ENCODE measurements around the gene FAM90A1.
"Not testable (repeated sequence)": the region's sequence is repeated elsewhere in the genome, so short reads cannot be mapped to it uniquely, and the experiment has no call there.

The FAM90A1 gene, protein sequence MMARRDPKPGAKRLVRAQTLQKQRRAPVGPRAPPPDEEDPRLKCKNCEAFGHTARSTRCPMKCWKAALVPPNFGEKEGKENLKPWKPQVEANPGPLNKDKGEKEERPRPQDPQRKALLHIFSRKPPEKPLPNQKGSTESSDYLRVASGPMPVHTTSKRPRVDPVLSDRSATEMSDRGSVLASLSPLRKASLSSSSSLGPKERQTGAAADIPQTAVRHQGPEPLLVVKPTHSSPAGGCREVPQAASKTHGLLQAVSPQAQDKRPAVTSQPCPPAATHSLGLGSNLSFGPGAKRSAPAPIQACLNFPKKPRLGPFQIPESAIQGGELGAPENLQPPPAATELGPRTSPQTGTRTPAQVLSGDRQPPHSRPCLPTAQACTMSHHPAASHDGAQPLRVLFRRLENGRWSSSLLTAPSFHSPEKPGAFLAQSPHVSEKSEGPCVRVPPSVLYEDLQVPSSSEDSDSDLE

DNA sequence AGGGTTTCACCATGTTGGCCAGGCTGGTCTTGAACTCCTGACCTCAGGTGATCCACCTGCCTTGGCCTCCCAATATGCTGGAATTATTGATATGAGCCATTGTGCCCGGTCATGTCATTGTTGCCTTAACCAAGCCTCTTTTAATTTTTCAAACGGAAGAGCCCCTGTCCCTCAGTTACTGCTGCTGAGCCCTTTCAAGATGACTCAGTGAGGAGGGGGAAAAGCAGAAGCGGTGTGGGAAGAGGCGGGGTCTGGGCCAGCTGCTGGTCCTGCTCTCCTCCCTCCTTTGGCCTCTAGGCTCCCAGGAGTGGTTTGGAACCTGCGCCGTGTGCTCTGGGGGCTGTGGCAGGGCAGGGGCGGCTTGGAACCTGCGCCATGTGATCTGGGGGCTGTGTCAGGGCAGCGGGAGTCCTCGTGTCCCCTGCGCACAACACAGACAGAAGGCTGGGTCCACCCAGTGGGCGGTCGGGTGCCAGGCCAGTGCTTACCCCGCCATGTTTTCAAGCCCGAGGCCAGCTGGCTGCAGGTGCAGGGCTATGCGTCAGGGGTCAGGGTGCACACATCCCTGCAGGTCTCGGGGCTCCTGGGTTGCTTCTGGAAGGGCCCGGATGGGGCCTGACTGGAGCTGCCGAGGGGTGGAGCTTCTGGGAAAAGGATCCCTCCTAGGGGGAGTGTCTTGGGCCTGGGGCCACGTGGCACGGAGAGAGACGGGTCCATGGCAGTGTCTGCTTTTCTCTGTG is at the start of gene FAM90A1:
FAM90A1 (minus strand) TSS at position 627 of the 740 bp plus-strand sequence. CDS start 2,786 bp downstream, outside the sequence.
- DNase-seq, result not testable (repeated sequence)

DNA sequence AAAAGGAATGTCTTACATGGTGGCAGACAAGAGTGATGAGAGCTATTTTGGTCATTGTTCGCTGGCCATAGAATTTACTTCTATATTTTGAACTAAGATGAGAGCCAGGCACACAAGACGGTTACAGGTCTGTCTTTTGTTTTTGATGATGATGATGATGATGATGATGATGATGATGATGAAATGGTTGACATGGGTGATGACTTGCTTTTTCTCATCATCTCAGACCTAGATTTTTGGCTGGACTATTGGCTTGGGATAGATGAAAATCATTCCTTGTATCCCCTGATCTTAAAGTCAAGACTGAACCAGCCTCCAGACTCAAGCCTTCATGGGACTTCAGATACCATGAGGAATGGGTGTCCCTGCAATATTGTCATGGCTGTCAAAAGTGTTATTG is 49.0 kb upstream of the FAM90A1 start:
- not testable (repeated sequence) for DNase-seq

DNA sequence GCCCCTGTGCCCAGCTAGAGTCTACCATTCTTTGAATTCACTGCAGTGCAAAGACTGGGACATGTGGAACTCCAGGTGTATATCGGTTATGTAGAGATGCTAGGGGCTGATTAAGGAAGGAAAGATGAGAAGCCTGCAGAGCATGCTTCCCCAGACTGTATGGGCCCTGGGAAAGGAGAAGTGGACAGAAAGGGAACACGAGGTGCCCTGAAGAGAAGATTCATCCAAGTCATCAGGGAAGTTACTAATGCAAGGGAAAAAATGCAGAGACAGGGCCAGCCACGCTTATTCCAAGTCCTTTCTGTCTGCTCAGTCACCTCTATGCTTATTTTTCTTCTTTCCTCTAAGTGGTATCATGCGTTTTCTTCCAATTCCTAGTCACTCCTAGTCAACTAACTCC is 39.3 kb upstream of the FAM90A1 start:
- DNase-seq, result not testable (repeated sequence)

DNA sequence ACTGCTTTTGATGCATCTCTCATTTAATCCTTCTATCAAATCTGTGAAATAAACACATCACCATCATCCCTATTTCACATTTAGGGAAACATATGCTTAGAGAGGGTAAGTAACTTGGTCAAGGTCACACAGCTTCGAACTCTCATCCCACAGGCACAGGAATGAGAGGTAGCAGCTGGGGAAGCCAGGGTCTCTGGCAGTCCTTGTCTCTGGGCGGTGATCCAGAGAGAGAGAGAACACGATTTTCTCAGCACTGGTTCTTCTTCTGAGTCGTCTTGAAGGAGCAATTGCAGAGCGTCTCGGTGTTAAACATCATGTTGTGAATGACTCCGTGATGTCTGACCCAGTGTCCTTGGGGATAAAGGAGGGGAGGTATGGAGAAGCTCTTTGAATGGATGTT is 36.8 kb upstream of the FAM90A1 start:
- DNase-seq, result not testable (repeated sequence)

DNA sequence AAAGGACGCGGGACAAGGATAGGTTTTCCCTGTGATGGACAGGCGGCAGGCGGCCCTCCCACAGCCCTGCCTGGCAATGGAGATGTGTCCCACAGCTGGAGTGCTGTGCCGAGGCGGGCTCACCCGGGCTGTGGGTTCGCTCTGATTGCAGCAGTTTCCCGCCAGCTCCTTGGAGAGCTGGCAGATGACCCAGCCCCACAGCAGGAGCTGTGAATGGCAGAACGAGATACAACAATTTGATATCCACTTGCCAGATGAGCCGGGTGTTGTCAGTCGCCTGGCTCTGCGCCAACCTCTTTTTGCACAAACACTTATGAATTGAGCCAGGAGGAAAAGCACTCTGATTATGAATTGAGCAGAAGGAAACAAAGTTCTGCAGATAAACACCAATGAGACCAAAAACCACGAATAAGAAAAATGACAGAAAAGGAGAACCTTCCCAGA is 33.7 kb upstream of the FAM90A1 start:
- not testable (repeated sequence) for DNase-seq

DNA sequence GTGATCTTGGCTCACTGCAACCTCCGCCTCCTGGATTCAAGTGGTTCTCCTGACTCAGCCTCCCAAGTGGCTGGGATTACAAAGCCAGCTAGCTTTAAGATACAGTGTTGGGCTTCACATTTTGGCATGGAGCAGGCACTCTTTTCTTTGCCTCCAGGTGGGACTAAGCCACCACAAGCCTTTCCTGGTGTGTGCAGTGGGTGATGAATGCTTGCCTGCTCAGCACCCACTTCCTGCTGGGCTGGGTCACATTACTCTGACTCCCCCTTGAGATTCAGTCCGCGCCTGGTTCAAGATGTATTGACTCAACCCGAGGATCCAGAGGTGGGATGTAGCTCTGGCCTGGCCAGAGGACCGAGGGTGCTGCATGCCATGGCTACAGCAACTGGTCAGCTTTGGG is 28.9 kb upstream of the FAM90A1 start:
- not testable (repeated sequence) for DNase-seq

DNA sequence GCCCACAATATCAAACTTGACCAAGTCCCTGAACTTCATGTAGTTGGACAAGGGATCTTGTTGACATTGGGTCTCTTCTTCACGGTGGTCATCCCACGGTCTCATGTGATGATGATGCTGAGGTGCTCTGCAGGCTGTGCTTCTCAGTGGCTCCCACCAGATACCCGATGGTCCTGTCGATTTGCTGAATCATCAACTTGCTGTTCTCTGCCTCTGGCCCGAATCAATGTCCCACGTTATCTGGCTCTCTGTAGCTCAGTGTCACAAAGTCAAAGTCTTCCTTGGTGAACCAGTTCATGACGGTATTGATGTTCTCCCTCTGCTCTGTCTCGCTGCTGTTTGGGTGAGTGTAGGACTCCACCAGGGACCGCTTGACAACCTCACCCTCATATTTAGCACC is 27.3 kb upstream of the FAM90A1 start:
- DNase-seq, result not testable (repeated sequence)

DNA sequence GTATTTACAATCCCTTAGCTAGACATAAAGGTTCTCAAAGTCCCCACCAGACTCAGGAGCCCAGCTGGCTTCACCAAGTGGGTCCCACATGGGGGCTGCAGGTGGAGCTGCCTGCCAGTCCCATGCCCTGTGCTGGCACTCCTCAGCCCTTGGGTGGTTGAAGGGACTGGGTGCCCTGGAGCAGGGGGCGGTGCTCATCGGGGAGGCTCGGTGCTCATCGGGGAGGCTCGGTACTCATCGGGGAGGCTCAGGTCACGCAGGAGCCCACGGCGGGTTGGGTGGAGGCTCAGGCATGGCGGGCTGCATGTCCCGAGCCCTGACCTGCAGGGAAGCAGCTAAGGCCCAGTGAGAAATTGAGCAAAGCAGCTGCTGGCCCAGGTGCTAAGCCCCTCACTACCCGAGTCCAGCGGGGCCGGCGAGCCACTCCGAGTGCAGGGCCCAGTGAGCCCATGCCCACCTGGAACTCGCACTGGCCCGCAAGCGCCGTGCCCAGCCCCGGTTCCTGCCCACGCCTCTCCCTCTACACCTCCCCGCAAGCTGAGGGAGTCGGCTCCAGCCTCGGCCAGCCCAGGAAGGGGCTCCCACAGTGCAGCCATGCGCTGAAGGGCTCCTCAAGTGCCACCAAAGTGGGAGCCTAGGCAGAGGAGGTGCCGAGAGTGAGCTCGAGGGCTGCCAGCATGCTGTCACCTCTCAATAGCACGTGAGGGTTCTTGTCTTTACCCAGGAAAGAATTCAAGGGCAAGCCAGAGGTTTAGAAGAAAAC is 24.8 kb upstream of the FAM90A1 start:
- DNase-seq, result not testable (repeated sequence)

DNA sequence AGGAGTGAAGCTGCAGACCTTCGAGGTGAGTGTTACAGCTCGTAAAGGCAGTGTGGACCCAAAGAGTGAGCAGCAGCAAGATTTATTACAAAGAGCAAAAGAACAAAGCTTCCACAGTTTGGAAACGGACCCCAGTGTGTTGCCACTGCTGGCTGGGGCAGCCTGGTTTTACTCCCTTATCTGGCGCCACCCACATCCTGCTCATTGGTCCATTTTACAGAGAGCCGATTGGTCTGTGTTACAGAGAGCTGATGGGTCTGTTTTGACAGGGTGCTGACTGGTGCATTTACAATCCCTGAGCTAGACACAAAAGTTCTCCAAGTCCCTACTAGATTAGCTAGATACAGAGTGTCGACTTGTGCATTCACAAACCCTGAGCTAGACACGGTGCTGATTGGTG is 24.2 kb upstream of the FAM90A1 start:
- not testable (repeated sequence) for DNase-seq

DNA sequence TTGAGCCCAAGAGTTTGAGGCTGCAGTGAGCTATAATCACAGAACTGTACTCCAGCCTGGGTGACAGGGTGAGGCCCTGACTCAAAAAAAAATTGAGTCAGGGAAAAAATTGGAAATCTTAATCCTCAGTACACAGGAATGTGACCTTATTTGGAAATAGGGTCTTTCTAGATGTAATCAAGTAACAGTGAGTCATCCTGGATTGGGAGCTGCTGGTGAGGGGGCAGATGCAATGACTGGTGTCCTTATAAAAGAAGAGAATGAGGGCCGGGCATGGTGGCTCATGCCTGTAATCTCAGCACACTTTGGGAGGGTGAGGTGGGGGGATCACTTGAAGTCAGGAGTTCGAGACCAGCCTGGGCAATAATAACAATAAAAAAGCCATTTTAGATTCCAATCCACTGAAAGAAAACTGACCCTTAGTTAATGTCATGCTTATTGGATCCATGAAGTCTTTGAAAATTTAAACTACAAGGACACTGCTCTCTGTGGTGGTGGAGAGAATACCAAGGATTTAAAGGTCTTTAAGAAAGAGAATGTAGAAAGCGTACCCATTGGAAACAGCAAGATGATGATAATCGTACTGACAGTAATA is 19.6 kb upstream of the FAM90A1 start:
- DNase-seq, result not testable (repeated sequence)

DNA sequence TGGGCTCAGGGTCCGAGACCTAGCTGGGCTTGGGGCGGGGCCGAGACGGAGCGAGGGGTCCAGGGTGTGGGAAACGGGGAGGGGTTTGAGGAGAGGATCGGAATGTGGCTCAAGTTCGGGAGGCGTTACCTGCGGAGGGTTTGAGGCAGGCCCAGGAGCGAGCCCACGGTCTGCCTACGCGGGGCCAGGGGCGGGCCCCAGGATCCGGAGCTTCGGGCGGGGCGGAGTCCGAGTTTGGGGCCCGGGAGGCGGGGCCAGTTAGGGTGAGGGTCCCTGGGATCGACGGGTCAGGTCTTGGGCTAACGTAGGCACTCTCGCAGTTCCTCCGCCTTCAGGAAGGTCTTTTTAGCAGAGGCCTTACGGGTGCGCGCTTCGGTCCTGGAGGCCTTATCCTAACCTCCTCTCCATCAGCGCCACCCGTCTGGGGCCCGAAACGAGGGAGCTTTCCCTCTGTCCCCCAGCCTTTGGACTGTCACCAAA is 16.3 kb upstream of the FAM90A1 start:
- peak in 1 of 2 experiments; percentile 69 for DNase-seq

DNA sequence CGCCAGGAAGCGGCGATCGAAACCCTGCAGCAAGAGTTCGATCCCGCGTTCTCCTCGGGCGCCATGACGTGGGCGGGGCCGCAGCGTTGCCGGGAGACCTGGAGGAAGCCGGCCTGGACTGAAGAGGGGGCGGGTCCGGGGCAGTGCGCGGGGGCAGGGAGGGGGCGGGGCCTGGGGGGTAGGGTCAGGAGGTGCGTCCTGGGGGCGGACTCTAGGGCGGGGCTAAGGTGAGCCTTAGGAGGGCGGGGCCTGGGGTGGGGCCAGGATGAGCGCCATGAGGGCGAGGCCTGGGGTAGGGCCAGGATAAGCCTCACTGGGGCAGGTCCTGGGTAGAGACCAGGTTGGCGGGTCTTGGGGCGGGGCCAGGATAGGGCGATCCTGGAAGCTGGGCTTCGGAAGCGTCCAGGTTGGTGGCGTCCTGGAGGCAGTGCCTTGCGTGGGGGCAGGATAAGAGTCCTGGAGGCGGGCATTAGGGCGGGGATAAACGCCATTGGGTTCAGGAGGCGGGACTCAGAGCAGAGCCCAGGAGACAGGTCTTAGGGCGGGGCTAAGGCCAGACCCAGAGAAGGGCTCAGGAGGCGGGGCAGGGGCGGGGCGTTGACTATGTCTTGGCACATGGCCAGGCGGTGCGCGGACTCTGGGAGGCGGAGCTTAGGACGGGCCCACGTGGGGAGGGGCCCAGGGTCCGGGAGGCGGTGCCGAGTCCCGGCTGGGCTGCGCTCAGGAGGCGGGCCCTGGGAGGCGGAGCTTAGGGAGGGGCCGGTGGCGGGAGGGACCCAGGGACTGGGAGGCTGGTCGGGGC is 15.7 kb upstream of the FAM90A1 start:
- peak; percentile 91 to 96 for DNase-seq

DNA sequence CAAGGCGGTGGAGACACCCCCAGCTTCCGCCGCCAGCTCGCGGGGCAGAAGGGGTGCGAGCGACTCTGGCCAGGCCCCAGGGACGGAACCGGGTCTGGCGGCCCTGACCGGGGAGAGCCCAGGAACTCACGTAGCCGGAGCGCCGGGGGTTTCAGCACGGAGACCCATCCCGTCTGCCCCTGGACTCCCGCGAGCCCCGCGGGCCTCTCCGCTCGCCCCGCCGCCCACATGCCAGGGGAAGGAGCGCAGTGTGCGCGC is 15.1 kb upstream of the FAM90A1 start:
- DNase-seq, result not testable (repeated sequence)

DNA sequence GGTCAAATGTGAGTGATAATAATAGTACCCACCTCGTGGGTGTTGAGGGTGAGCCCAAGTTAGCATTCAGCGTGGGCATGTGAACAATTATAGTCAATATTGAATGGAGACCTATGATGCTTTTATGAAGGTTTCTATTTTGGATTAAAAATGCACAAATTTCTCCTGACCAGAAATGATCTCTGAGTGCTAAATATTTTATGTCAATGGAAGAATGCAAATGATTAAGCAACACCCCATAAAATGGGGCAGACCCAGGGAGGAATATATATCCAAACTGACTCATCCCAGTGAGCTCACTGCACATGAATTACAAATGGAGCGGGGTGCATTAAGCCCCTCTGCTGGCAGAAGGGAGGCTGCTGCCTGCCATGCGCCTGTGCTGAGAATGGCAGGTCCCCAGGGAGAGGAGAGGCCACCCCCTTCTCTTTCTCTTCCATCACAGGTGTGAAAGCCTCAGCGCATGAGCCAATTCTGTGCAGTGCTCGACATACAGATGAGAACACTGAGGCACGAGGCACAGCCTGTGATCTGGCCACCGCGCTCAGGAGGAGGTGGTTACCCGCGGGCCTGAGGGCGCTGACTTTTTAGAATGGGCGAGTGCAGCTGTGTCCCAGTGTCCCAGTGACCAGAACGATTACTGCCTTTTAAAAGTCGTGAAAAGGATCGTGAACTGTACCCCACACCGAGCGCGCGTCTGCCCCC is 14.7 kb upstream of the FAM90A1 start:
- peak in 1 of 2 experiments; percentile 34 for DNase-seq

DNA sequence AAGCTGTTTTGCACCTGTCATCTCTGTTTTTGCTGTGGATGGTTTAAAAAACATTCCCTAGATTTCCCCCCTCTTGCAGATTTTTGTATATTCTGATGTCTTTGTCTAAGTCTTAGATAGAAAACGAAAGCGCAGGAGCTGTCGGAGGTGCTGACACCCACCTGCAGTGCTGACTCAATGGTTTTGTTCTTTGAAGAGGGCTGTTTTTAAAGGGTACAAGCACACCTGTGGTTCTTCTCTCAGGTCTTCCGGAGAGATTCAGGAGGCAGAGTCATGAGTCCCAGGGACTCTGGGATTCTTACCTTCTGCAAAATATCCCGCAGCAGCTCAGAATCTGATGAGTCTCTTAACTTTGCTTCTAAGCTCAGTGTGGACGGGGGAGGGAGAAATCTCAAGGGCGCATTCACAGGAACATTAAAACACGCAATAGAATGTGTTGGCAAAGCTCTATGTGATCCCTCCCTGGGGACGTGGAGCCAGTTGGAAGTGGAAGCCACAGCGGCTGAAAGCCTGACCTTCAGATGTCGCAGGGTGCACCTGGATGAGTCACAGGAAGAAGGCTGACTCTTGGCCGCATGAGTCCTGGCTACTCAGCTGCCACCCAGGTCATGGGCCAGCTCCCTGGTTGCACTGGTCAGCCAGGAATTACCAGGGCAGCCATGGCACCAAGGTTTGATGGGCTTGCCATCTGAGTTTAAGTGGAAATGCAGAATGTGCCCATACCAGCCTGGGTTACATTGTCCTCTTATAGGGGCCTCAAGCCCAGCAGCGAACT is 13.1 kb upstream of the FAM90A1 start:
- DNase-seq, result not testable (repeated sequence)

DNA sequence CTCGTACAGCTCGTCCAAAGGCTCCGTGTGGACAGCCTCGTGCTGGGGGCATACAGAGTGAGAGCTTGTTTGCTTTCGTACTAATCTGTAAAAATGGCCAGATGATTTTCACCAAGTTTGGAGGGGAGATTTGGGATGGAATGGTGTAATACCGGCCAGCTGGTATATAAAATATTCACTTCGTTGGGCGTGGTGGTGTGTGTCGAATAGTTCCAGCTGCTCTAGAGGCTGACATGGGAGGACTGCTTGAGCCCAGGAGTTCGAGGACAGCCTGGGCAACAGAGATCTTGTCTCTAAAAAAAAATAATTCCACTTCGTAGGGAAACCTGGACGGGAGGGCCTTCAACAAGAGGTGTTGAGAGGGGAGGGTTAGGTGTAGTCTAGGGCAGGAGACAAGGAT is 9.6 kb upstream of the FAM90A1 start:
- DNase-seq, result not testable (repeated sequence)

DNA sequence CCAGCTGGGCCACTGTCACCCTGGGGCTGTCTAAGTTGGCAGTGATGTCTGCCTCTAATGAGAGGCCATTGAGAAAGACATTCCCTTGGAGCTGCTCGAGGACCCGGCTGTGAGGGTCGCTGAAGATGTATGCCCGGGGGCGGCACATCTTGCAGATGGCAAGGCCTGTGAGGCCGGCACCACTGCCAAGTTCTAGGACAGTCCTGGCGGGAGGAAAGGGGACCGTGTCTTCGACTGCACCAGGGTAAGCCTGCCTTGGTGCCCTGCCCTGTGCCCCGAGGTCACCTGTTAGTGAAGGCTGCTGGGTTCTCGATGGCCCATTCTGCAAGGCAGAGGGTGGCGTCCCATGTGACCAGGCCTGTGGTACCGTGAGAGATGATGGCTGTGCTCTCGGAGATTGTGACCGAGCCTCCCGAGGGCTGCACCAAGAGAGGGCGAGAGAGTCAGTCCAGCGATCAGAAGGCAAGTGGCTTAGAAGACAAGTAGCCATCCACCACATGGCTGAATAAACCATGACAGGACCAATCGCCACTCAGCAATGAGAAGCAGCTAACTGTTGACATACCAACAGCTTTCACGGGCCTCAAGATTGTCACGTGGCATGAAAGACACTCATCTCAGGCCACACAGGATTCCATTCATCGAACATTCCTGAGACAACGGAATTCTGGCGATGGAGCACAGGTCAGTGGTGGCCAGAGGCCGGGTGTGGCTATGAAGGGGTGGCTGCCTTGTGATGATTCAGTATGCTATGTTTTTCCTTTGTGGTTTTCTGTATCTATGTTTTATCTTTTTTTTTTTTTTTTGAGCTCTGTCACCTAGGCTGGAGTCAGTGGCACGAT is 8.1 kb upstream of the FAM90A1 start:
- not testable (repeated sequence) for DNase-seq

DNA sequence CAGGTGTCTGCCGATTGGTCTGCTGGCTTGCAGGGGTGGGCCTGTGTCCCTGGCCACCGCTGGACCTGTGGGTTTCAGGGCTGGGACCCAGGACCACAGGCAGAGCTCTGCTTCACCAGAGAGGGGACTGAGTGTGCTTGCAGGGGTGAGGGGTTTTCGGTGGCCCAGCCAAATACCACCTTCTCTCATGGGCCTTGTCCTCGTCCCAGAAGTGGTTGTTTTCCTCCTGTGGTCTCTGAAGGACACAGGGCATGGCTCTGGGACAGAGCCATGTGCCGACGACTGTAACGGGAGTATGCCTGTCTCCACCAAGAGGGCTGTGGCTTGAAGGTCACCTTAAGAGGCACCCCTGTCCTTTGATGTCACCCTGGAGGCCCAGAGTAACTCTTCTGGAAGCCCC is 7.3 kb upstream of the FAM90A1 start:
- not testable (repeated sequence) for DNase-seq

DNA sequence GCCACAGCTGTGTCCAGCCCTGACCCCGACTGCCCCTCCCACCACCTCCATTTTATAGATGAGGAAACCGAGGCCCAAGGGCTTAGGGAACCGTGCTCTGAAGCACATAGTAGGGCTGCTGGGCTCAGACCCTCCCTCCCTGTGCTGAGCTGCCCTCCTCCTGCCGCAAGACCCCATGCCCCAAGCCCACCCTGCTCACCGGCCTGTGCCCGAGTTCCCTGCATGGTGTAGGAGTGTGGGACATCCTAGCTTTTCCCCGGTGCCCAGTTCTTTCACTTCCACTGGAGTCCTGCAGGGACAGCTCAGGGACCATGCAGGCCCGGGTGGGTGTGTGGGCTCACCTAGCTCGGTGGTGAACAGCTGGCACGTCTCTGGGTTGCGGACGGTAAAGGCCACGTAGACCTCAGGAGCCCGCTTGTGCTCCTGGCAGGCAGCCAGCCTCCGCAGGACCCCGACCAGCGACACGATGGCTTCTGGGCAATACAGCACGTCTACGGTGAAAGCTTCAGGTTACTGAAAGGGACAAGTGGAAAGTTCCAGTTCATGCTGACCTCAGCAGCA is 6.6 kb upstream of the FAM90A1 start:
- not testable (repeated sequence) for DNase-seq

Measured in NCI-H526 (cell line).